Measurements from ENCODE around the gene GABRR1. TPM values are rescaled to one million over a fixed set of nuclear protein-coding genes. Genes with fewer than 3 reads are reported as not detected.

GABRR1 gene
- total and polyA plus RNA-seq, 2 donors (not counting 3 experiments of a cell fraction or from before 2014, with no cell fraction given), result not detected

GRCh38 chr6:89198235-89198634 lies 18.9 kb downstream of the GABRR1 start:
- no peaks in the 10 kb centered on the region for H3K9me3 ChIP-seq (replicated peaks; ENCODE audit: control insufficient read depth, insufficient read depth, low read length)
- H3K4me1 ChIP-seq (ENCODE audit: control insufficient read depth, extremely low read depth, insufficient read depth, low read length), result no peaks in the 10 kb centered on the region
- no peak overlapping the region for H2AFZ ChIP-seq (ENCODE audit: low read depth, low read length)
- no peaks in the 10 kb centered on the region for H3K79me2 ChIP-seq (ENCODE audit: control insufficient read depth, insufficient read depth, low read length)
- H4K20me1 ChIP-seq (replicated peaks; ENCODE audit: control insufficient read depth, extremely low read depth, insufficient read depth, low read length), result no peaks in the 10 kb centered on the region
- CTCF ChIA-PET, result no interaction called here
- no peak overlapping the region for H3K4me3 ChIP-seq (replicated peaks in 1 of 3; ENCODE audit: insufficient read depth in 1 of 3, low read depth in 1 of 3, low read length in 3 of 3)
- no peak for DNase-seq (ENCODE audit: low read depth, low spot score)
- FAIRE-seq, result no peak
- POLR2A ChIA-PET, result no interaction called here
- H3K36me3 ChIP-seq (ENCODE audit: control insufficient read depth in 2 of 2, extremely low read depth in 1 of 2, insufficient read depth in 2 of 2, low read length in 2 of 2), result no peaks in the 10 kb centered on the region
- no peak overlapping the region for H3K27ac ChIP-seq (ENCODE audit: insufficient read depth, low read depth, low read length)
- no peak for TF ChIP-seq MAX (IDR thresholded peaks at IDR 0.05; ENCODE audit: insufficient read depth, insufficient read length)
- TF ChIP-seq EZH2 (IDR thresholded peaks at IDR 0.05; ENCODE audit: borderline replicate concordance, low read depth, low read length, severe bottlenecking), result no peak
- TF ChIP-seq GATA2 (IDR thresholded peaks at IDR 0.05; ENCODE audit: insufficient read depth, insufficient read length, low read depth, low read length), result no peak
- no peak for TF ChIP-seq MYC (IDR thresholded peaks at IDR 0.05; ENCODE audit: low read depth, low read length)
- no peak for TF ChIP-seq JUN (IDR thresholded peaks at IDR 0.05; ENCODE audit: borderline replicate concordance, insufficient read depth, insufficient read length, low read depth)
- dilution Hi-C loops (cut with MboI; ENCODE audit: extremely low pct_ligation_motif_present, low sequenced_read_pairs) (no loop called here), intact Hi-C loops (cut with micrococcal nuclease) (no loop called here)
- no peaks in the 10 kb centered on the region for H3K9me1 ChIP-seq (replicated peaks; ENCODE audit: control insufficient read depth, extremely low read depth, insufficient read depth, low read length)
- no peaks in the 10 kb centered on the region for H3K27me3 ChIP-seq (ENCODE audit: control insufficient read depth in 2 of 2, insufficient read depth in 2 of 2, low read length in 2 of 2)
- no peak overlapping the region for H3K4me2 ChIP-seq (ENCODE audit: insufficient read depth, low read length)
- no peak overlapping the region for H3K9ac ChIP-seq (replicated peaks; ENCODE audit: extremely low read depth, insufficient read depth, low read length)
- no TSS peak for BruUV-seq (replicated peaks)

- H3K4me2 ChIP-seq (ENCODE audit: insufficient read depth, low read length), result no peak overlapping the region
- H3K27me3 ChIP-seq (ENCODE audit: control insufficient read depth in 2 of 2, insufficient read depth in 2 of 2, low read length in 2 of 2), result no peaks in the 10 kb centered on the region
- dilution Hi-C loops (cut with MboI; ENCODE audit: extremely low pct_ligation_motif_present, low sequenced_read_pairs), result no loop called here
- H3K9ac ChIP-seq (replicated peaks; ENCODE audit: extremely low read depth, insufficient read depth, low read length), result no peak overlapping the region
- BruUV-seq (replicated peaks), result no TSS peak
- H3K4me1 ChIP-seq (ENCODE audit: control insufficient read depth, extremely low read depth, insufficient read depth, low read length), result no peaks in the 10 kb centered on the region
- H3K36me3 ChIP-seq (ENCODE audit: control insufficient read depth in 2 of 2, extremely low read depth in 1 of 2, insufficient read depth in 2 of 2, low read length in 2 of 2), result no peaks in the 10 kb centered on the region
- H3K79me2 ChIP-seq (ENCODE audit: control insufficient read depth, insufficient read depth, low read length), result no peaks in the 10 kb centered on the region
- no peaks in the 10 kb centered on the region for H4K20me1 ChIP-seq (replicated peaks; ENCODE audit: control insufficient read depth, extremely low read depth, insufficient read depth, low read length)
- DNase-seq (ENCODE audit: low read depth, low spot score) (no peak), FAIRE-seq (no peak)
- no peaks in the 10 kb centered on the region for H3K9me3 ChIP-seq (replicated peaks; ENCODE audit: control insufficient read depth, insufficient read depth, low read length)
- no peak overlapping the region for H3K27ac ChIP-seq (ENCODE audit: insufficient read depth, low read depth, low read length)
- ChIA-PET CTCF (no interaction called here), POLR2A (no interaction called here)
- intact Hi-C loops (cut with micrococcal nuclease), result no loop called here
- no peak for TF ChIP-seq FOS (IDR thresholded peaks at IDR 0.05; ENCODE audit: borderline replicate concordance, insufficient read depth, low read length)
- H3K4me3 ChIP-seq (replicated peaks in 1 of 3; ENCODE audit: insufficient read depth in 1 of 3, low read depth in 1 of 3, low read length in 3 of 3), result no peak overlapping the region
- H2AFZ ChIP-seq (ENCODE audit: low read depth, low read length), result no peak overlapping the region
- H3K9me1 ChIP-seq (replicated peaks; ENCODE audit: control insufficient read depth, extremely low read depth, insufficient read depth, low read length), result no peaks in the 10 kb centered on the region
Observed at GRCh38 chr6:89197141-89197540, 20.0 kb downstream of the GABRR1 start.

Measured in endothelial cell of umbilical vein (primary cell).